Astrocyte of the cerebellum (primary cell): Measurements from ENCODE around the gene ACOX3.

ENCODE experiments used
- DNase-seq: peaks from one replicate; pipeline ENCODE4 v3.0.0-alpha.2; 2011; ENCODE audit warnings: low read depth
- H3K4me3 ChIP-seq: 2 replicates; pipeline ENCODE4 v1.5.1; 2011; ENCODE audit warnings: mild to moderate bottlenecking, low read depth, low read length, moderate library complexity
- CTCF ChIP-seq: IDR thresholded peaks from 2 replicates; pipeline ENCODE4 v1.5.1; 2012; ENCODE audit warnings: low read length, low read depth, moderate library complexity, mild to moderate bottlenecking; ENCODE audit errors: missing control alignments
- in situ Hi-C: cut with HindIII; loops from 2 replicates; pipeline ENCODE4 v1.10.0; 2017; ENCODE audit warnings: low sequenced_read_pairs

ACOX3 gene

GRCh38 chr4:8331575-8331955 lies 109.0 kb downstream of the ACOX3 start:
- no peak overlapping the region for H3K4me3 ChIP-seq
- no peak for TF ChIP-seq CTCF
- in situ Hi-C loops, result no loop called here
- no peak for DNase-seq

GRCh38 chr4:8330821-8331574 lies 109.5 kb downstream of the ACOX3 start:
- no peak for DNase-seq
- H3K4me3 ChIP-seq, result no peak overlapping the region
- in situ Hi-C loops, result no loop called here
- no peak for TF ChIP-seq CTCF

- in situ Hi-C loops, result no loop called here
- no peak for TF ChIP-seq CTCF
- DNase-seq, result no peak
- no peak overlapping the region for H3K4me3 ChIP-seq
These were observed 110.4 kb downstream of the ACOX3 start for GRCh38 chr4:8329859-8330761.

GRCh38 chr4:8329560-8329858 lies 111.0 kb downstream of the ACOX3 start:
- TF ChIP-seq CTCF, result no peak
- DNase-seq, result no peak
- H3K4me3 ChIP-seq, result no peak overlapping the region
- in situ Hi-C loops, result no loop called here

GRCh38 chr4:8328866-8329559 lies 111.5 kb downstream of the ACOX3 start:
- in situ Hi-C loops, result no loop called here
- no peak overlapping the region for H3K4me3 ChIP-seq
- TF ChIP-seq CTCF, result no peak
- DNase-seq, result no peak

GRCh38 chr4:8328456-8328855 lies 112.1 kb downstream of the ACOX3 start:
- in situ Hi-C loops, result no loop called here
- no peak for DNase-seq
- H3K4me3 ChIP-seq, result no peak overlapping the region
- no peak for TF ChIP-seq CTCF
